ENCODE data around the gene TMEM200C. TPM values are rescaled to one million over a fixed set of nuclear protein-coding genes. Genes with fewer than 3 reads are reported as not detected.
"Not testable (repeated sequence)": the region's sequence is repeated elsewhere in the genome, so short reads cannot be mapped to it uniquely, and the experiment has no call there.

The TMEM200C gene
- total RNA-seq, 3 donors from 2014 or later: not detected

DNA sequence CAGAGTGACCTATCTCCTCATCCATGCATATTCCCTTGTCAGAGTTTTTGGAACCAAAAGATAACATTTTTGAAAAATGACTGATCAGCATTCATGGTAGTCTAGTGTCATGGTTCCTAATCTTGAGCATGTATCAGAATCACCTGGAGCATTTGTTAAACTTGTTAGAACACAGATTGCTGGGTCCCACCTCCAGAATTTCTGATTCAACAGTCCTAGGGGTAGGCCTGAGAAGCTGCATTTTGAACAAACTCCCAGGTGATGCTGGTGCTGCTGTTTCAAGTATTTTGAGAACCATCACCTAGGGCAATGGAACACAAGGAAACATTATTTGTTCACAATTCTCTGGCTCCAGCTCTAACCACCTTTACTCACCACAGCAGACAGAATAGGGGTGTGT lies 21.0 kb downstream of the TMEM200C start:
- no peak for ATAC-seq
- DNase-seq: no peak
- Mint-ChIP-seq H3K9me3 (peaks cover 3% of the 10 kb centered on the region), H3K27me3 (ENCODE audit: low read depth) (peaks cover 7% of the 10 kb centered on the region), H3K36me3 (ENCODE audit: insufficient read depth) (no peaks in the 10 kb centered on the region), H3K4me1 (ENCODE audit: low read depth) (no peaks in the 10 kb centered on the region), H3K4me3 (no peak overlapping the region)

- DNase-seq: no peak
- Mint-ChIP-seq H3K4me1 (ENCODE audit: low read depth) (no peaks in the 10 kb centered on the region), H3K27me3 (ENCODE audit: low read depth) (no peaks in the 10 kb centered on the region), H3K36me3 (ENCODE audit: insufficient read depth) (no peaks in the 10 kb centered on the region), H3K9me3 (peaks cover 3% of the 10 kb centered on the region), H3K4me3 (no peak overlapping the region)
- no peak for ATAC-seq
Observed at GRCh38 chr18:5872886-5873285, 22.4 kb downstream of the TMEM200C start.

GRCh38 chr18:5871426-5871825 lies 23.9 kb downstream of the TMEM200C start:
- Mint-ChIP-seq H3K27me3 (ENCODE audit: low read depth) (no peaks in the 10 kb centered on the region), H3K4me3 (no peak overlapping the region), H3K36me3 (ENCODE audit: insufficient read depth) (no peaks in the 10 kb centered on the region), H3K9me3 (peaks cover 1% of the 10 kb centered on the region), H3K4me1 (ENCODE audit: low read depth) (no peaks in the 10 kb centered on the region)
- DNase-seq (no peak), ATAC-seq (no peak)

DNA sequence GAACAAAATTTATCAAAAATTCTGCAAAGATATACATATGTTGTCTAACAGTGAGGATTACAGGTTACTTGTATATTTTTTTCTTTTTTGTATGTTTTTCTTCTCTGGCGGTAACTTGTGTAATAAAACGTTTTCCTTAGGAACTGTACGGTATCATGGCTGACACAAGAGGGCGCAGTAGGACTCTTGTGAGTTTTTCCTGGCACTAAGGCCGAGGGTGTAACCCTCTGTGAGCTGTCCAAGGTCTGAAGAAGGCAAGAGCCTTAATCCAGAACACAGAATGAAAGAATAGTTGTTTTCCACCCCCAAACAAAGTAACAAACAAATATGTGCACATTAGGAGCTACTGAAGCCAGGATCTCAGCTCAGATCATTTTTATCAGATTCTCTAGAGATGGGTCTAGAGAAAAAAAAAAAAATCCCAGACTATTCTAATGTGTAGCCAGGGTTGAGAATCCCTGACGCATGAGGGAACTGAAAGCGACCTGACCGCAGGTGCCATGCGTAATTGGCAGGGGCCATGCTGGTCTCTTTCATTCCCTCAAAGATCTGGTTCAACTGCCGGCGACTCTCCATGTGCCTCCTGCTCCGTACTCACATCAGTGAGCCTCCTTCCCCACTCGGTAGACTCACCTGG lies 27.0 kb downstream of the TMEM200C start:
- no peak for DNase-seq
- Mint-ChIP-seq H3K4me1 (ENCODE audit: low read depth) (no peaks in the 10 kb centered on the region), H3K4me3 (no peak overlapping the region), H3K9me3 (no peaks in the 10 kb centered on the region), H3K27me3 (ENCODE audit: low read depth) (peaks cover 2% of the 10 kb centered on the region), H3K36me3 (ENCODE audit: insufficient read depth) (no peaks in the 10 kb centered on the region)
- ATAC-seq: no peak

DNA sequence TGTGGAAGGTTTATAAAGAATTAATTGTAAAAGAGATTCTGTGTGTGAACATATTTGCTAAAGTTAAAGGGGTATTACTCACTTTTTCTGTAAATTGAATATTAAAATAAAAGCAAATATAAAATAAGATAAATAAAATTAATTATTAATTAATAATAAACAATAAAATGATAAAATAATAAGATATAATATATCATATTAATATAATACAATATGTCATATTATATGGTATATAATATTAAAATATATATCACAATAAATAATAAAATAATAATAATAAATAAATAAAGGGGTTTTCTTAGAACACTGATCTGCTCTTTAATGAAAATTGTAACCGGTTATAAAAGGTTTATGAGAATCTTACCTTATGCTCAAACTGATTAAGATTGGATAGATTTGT lies 29.8 kb downstream of the TMEM200C start:
- no peak overlapping the region for H3K4me3 Mint-ChIP-seq
- ATAC-seq (no peak), DNase-seq (no peak)
- peaks cover 6% of the 10 kb centered on the region for H3K27me3 Mint-ChIP-seq (ENCODE audit: low read depth)
- H3K36me3 Mint-ChIP-seq (ENCODE audit: insufficient read depth): no peaks in the 10 kb centered on the region
- H3K4me1 Mint-ChIP-seq (ENCODE audit: low read depth): no peaks in the 10 kb centered on the region
- H3K9me3 Mint-ChIP-seq: peaks cover 9% of the 10 kb centered on the region

DNA sequence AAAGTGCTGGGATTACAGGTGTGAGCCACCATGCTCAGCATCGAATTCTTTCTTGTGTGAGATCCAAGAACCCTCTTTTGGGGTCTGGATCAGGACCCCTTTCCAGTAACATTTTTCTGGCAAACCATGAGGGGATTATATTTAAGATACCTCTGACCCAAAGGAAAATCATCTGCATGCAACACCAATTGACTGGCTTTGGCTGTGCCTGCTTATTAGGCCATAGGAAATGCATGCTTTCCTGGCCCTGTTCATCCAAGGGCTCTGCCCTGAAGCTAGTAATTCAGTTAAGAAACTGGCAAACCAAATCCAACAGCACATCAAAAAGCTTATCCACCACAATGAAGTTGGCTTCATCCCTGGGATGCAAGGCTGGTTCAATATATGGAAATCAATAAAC lies 33.2 kb downstream of the TMEM200C start:
- not testable (repeated sequence) for H3K4me1 Mint-ChIP-seq (ENCODE audit: low read depth)

GRCh38 chr18:5857180-5857579 lies 38.1 kb downstream of the TMEM200C start:
- no peak for DNase-seq
- Mint-ChIP-seq H3K36me3 (ENCODE audit: insufficient read depth) (no peaks in the 10 kb centered on the region), H3K4me1 (ENCODE audit: low read depth) (no peaks in the 10 kb centered on the region), H3K27me3 (ENCODE audit: low read depth) (peaks cover 2% of the 10 kb centered on the region), H3K4me3 (no peak overlapping the region), H3K9me3 (peaks cover 10% of the 10 kb centered on the region)
- ATAC-seq: no peak

More for the DNA sequence above, 33.2 kb downstream of the TMEM200C start:
- ATAC-seq; DNase-seq; H3K27me3 Mint-ChIP-seq (ENCODE audit: low read depth); H3K4me3 Mint-ChIP-seq; H3K36me3 Mint-ChIP-seq (ENCODE audit: insufficient read depth): not testable (repeated sequence)
- H3K9me3 Mint-ChIP-seq: peaks cover 15% of the 10 kb centered on the region

DNA sequence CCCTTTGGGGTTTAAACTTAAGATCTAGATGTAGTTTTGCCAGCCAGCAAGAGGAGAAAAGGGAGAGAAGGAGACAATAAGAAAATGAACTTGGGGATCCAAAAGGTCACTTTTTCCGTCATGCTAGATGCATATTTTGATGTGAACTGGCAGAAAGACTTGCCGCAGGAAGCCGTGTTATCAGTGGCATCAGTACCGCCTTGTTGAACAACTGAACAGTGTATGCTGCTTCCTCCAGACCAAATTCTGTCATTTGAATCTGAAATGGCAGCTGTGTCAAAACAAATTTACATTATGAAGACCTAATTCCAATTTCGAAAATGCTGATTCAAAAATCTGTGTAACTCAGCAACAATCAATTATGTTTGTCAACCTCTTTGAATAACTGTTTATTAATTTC lies 42.1 kb downstream of the TMEM200C start:
- DNase-seq: no peak
- peaks cover 2% of the 10 kb centered on the region for H3K27me3 Mint-ChIP-seq (ENCODE audit: low read depth)
- H3K4me1 Mint-ChIP-seq (ENCODE audit: low read depth): no peaks in the 10 kb centered on the region
- H3K36me3 Mint-ChIP-seq (ENCODE audit: insufficient read depth): no peaks in the 10 kb centered on the region
- no peak for ATAC-seq
- no peaks in the 10 kb centered on the region for H3K9me3 Mint-ChIP-seq
- H3K4me3 Mint-ChIP-seq: no peak overlapping the region

GRCh38 chr18:5851998-5852397 lies 43.3 kb downstream of the TMEM200C start:
- H3K4me1 Mint-ChIP-seq (ENCODE audit: low read depth): no peaks in the 10 kb centered on the region
- no peak overlapping the region for H3K4me3 Mint-ChIP-seq
- peaks cover 2% of the 10 kb centered on the region for H3K27me3 Mint-ChIP-seq (ENCODE audit: low read depth)
- ATAC-seq (no peak), DNase-seq (no peak)
- H3K36me3 Mint-ChIP-seq (ENCODE audit: insufficient read depth): no peaks in the 10 kb centered on the region
- no peaks in the 10 kb centered on the region for H3K9me3 Mint-ChIP-seq

DNA sequence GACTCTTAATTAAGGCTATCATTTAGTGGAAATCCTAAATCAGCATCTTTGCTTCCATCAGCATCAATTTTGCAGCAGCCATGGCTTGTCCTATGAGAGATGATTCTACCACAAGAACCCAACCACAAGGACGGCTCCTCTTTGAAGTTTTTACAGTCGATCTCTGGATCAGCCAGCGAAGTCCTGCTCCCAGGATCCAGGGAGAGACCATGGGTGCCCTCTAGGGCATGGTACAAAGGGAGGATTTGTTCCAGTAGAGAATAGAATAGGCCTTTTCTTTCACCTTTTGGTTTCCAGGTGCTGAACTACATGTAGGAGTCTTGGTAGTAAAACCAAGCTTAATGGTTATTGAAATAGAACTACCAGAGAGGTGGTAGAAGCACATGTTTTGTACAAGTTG lies 52.7 kb downstream of the TMEM200C start:
- DNase-seq: no peak
- Mint-ChIP-seq H3K36me3 (ENCODE audit: insufficient read depth) (no peaks in the 10 kb centered on the region), H3K4me3 (no peak overlapping the region), H3K27me3 (ENCODE audit: low read depth) (peaks cover 2% of the 10 kb centered on the region), H3K4me1 (ENCODE audit: low read depth) (no peaks in the 10 kb centered on the region), H3K9me3 (no peaks in the 10 kb centered on the region)
- ATAC-seq: no peak

DNA sequence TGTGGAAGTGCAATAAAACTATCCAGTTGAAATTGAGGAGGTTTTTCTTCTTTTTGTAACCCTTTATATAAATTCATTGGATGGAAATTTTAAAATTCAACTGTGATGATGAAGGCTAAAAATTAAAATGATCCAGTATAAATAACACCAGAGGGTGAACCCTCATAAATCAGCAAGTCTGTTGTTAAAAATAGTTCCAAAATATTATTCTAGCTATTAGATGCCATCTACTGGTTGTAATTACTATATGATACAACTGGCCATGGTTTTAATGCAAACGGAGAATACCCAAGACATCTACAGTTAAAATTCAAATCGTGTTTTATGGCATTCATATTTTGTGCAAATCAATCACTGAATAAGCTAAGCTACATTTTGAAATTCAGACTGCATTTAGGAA lies 53.8 kb downstream of the TMEM200C start:
- DNase-seq: no peak
- Mint-ChIP-seq H3K36me3 (ENCODE audit: insufficient read depth) (no peaks in the 10 kb centered on the region), H3K4me3 (no peak overlapping the region), H3K27me3 (ENCODE audit: low read depth) (peaks cover 2% of the 10 kb centered on the region), H3K4me1 (ENCODE audit: low read depth) (no peaks in the 10 kb centered on the region), H3K9me3 (no peaks in the 10 kb centered on the region)
- no peak for ATAC-seq

- Mint-ChIP-seq H3K27me3 (ENCODE audit: low read depth) (peaks cover 2% of the 10 kb centered on the region), H3K9me3 (no peaks in the 10 kb centered on the region), H3K4me1 (ENCODE audit: low read depth) (no peaks in the 10 kb centered on the region), H3K4me3 (no peak overlapping the region), H3K36me3 (ENCODE audit: insufficient read depth) (no peaks in the 10 kb centered on the region)
- no peak for DNase-seq
- no peak for ATAC-seq
Observed at GRCh38 chr18:5840547-5840946, 54.8 kb downstream of the TMEM200C start.

DNA sequence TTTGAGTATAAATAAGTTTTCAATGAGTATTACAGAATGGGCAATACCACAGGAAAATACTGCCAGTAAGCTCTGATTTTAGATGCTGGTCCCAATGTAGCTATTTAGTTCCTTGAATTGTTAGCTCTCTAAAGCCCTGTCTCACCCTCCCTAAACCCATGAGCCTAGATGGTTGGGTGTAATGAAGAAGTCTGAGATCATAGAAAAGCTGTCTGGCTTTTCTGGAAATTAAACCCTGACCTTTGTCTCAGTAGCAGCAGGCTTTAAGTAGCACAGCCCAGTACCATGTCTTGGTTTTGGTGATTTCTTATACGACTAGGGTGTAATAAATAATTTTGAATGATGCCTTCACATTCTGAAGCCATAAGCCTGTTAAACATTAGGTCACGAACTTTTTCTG lies 55.3 kb downstream of the TMEM200C start:
- Mint-ChIP-seq H3K36me3 (ENCODE audit: insufficient read depth) (no peaks in the 10 kb centered on the region), H3K27me3 (ENCODE audit: low read depth) (peaks cover 2% of the 10 kb centered on the region)
- ATAC-seq: no peak

DNA sequence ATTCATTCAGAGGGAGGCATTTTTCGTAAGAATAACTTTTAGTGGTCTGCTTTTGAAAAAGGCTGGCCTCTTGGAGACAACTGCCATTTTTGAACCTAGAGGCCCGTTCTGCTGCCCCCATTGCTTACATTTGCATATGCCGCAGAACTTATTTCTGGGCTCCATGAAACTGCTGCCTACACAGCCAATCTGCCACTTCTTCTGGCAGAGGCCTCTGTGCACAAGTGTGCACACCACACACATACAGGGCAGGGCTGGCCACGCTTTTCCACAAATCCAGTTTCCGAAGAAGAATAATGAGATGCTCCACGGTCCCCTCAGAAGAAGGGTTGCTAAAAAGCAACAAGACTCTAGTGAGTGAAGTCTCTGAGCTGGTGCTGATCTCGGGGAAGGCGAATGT lies 56.2 kb downstream of the TMEM200C start:
- H3K27me3 Mint-ChIP-seq (ENCODE audit: low read depth): peaks cover 2% of the 10 kb centered on the region
- H3K4me3 Mint-ChIP-seq: no peak overlapping the region
- no peaks in the 10 kb centered on the region for H3K4me1 Mint-ChIP-seq (ENCODE audit: low read depth)
- no peak for DNase-seq
- no peak for ATAC-seq
- no peaks in the 10 kb centered on the region for H3K9me3 Mint-ChIP-seq
- H3K36me3 Mint-ChIP-seq (ENCODE audit: insufficient read depth): no peaks in the 10 kb centered on the region

More for the DNA sequence above, 55.3 kb downstream of the TMEM200C start:
- Mint-ChIP-seq H3K4me1 (ENCODE audit: low read depth) (no peaks in the 10 kb centered on the region), H3K4me3 (no peak overlapping the region), H3K9me3 (no peaks in the 10 kb centered on the region)
- DNase-seq: no peak

Measured in activated T-cell treated with anti-CD3 and anti-CD28 coated beads, Interleukin-2, amount 50 U/mL, for 4 hours (primary cell).